Cardiac muscle cell (in vitro differentiated cells and primary cell): ENCODE results near the gene MTHFSD. TPM values are rescaled to one million over a fixed set of nuclear protein-coding genes. Genes with fewer than 3 reads are reported as not detected.

Source experiments
- DNase-seq, 2 donors: peaks; one replicate each; pipeline versions ENCODE4 v3.0.0 to v3.0.0-alpha.2; 2010 to 2017; ENCODE audit warnings: low read depth in 1 of 2, low spot score in 1 of 2
- H3K27ac ChIP-seq: fragments of 200-600 bp; sonication (generic); 2 replicates; pipeline ENCODE4 v1.5.1; 2016
- H3K27me3 ChIP-seq: fragments of 200-600 bp; sonication (generic); 2 replicates; pipeline ENCODE4 v1.6.0; 2016; ENCODE audit warnings: control low read depth
- H3K36me3 ChIP-seq: fragments of 200-600 bp; sonication (generic); 2 replicates; pipeline ENCODE4 v1.5.1; 2016; ENCODE audit warnings: control low read depth
- H3K4me1 ChIP-seq: fragments of 200-600 bp; sonication (generic); 2 replicates; pipeline ENCODE4 v1.8.1; 2017; ENCODE audit warnings: low read depth, mild to moderate bottlenecking, mixed run types
- H3K4me3 ChIP-seq: fragments of 200-600 bp; sonication (generic); 2 replicates; pipeline ENCODE4 v1.5.1; 2016; ENCODE audit warnings: mild to moderate bottlenecking
- H3K9me3 ChIP-seq: fragments of 200-600 bp; sonication (generic); 2 replicates; pipeline ENCODE4 v1.5.1; 2017; ENCODE audit warnings: low read depth, mild to moderate bottlenecking, control low read depth
- polyA plus RNA-seq: library from polyadenylated mRNA; unstranded; fragments of >200 nt; fragmentation: Nextera tagmentation; extraction: Ambion mirVana; gene quantifications from 2 replicates; pipeline ENCODE4 v1.2.1, GENCODE V29; 2016
- total RNA-seq: library from RNA; depleted of rRNA; stranded (reverse); fragments of >200 nt; gene quantifications from 2 replicates; pipeline ENCODE4 v1.2.3, GENCODE V29; 2016
- TF ChIP-seq, protein P1 (sequence below): IDR thresholded peaks from 2 replicates; pipeline ENCODE4 v1.5.1; 2012; ENCODE audit warnings: low read depth, mild to moderate bottlenecking, low read length

MTHFSD gene
- total and polyA plus RNA-seq, 2 experiments from 2014 or later, result 23.0 to 36.0 TPM

DNA sequence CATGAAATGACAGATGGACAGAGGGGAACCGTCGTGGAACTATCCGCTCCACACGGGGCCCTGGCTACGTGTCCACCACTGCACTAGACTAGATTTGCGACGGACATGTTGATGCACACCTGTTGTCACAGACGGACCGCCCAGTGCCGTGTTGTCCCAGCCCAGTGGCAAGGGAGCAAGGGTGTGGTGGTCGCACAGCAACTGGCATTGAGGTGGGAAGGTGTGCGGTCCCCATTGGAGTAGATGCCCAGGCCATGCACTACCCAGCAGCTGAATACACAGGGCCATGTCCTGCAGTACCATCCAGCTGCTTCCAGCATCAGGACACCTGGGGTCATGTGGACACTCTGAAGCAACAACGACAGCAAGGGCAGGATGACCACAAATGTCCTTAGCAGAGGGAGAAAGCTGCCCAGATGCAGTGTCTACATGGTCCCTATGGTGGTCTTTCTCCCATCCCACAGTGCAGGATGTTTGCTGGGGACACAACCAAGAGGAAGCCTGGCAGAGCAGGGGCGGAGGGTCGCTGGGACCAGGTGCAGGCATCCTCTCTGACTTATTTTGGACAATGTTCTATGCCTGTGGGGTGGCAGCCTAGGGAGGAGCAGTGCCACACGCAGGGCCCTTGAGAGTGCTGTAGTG lies 35.9 kb downstream of the MTHFSD start:
- no peak for DNase-seq
- no peak overlapping the region for H3K4me3 ChIP-seq
- no peaks in the 10 kb centered on the region for H3K9me3 ChIP-seq
- H3K27ac ChIP-seq, result no peak overlapping the region
- peaks cover 7% of the 10 kb centered on the region for H3K4me1 ChIP-seq
- H3K27me3 ChIP-seq, result peaks cover 55% of the 10 kb centered on the region
- TF ChIP-seq, protein P1, sequence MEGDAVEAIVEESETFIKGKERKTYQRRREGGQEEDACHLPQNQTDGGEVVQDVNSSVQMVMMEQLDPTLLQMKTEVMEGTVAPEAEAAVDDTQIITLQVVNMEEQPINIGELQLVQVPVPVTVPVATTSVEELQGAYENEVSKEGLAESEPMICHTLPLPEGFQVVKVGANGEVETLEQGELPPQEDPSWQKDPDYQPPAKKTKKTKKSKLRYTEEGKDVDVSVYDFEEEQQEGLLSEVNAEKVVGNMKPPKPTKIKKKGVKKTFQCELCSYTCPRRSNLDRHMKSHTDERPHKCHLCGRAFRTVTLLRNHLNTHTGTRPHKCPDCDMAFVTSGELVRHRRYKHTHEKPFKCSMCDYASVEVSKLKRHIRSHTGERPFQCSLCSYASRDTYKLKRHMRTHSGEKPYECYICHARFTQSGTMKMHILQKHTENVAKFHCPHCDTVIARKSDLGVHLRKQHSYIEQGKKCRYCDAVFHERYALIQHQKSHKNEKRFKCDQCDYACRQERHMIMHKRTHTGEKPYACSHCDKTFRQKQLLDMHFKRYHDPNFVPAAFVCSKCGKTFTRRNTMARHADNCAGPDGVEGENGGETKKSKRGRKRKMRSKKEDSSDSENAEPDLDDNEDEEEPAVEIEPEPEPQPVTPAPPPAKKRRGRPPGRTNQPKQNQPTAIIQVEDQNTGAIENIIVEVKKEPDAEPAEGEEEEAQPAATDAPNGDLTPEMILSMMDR, result no peak
- H3K36me3 ChIP-seq, result no peaks in the 10 kb centered on the region

DNA sequence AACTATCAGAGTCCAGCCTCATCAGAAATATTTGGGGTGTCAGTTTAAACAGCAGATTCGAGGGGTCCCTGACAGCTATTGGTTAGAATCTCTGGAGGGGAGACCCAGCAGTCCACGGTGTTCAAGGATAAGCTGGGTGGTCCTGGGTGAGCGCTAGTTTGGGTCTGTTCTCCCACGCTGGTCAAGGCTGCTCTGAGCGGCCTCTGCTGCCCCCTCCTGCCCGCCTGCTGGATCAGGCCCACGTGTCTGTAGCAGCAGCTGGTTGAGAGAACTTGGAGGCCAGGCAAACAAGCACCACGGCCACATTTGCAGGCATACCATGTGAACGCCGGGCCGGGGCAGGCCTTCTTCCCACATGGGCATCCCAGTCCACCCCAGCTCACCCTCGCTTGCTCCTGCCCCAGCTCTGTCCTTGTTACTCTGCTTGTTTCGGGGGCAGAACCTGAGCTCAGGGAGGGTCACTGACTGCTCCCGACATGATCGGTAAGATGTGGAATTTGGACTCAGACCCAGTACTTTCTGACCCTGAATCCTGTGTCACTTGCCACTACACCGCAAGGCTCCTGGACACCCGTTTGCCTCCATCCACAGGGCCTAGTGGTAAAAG lies 37.3 kb downstream of the MTHFSD start:
- Histone ChIP-seq H3K36me3 (no peaks in the 10 kb centered on the region), H3K27me3 (peaks cover 69% of the 10 kb centered on the region), H3K4me3 (no peak overlapping the region), H3K27ac (no peak overlapping the region), H3K4me1 (peaks cover 7% of the 10 kb centered on the region), H3K9me3 (no peaks in the 10 kb centered on the region)
- TF ChIP-seq, protein P1, result peak; percentile 90
- DNase-seq, result peak; percentile 78 to 79

DNA sequence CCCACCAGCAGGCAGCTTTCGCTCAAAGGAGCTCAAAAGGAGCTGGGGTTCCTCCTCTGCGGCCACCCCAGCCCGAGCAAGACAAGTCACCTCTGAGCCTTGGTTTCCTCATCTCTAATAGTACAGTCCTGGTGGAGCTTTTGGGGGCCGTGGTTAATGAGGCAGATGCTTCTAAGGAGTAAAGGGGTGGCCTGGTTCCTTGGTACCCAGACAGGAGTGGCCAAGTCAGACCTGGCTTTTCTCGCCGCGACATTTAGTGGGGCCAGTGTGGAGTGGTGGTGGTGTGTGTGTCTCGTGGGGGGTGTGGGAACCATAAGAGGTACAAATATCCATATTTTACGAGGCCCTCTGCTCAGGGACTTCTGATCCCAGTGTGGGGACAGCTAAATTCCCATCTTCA lies 38.0 kb downstream of the MTHFSD start:
- TF ChIP-seq, protein P1, result no peak
- DNase-seq, result no peak
- peaks cover 7% of the 10 kb centered on the region for H3K4me1 ChIP-seq
- H3K36me3 ChIP-seq, result no peaks in the 10 kb centered on the region
- peaks cover 74% of the 10 kb centered on the region for H3K27me3 ChIP-seq
- no peak overlapping the region for H3K27ac ChIP-seq
- H3K9me3 ChIP-seq, result no peaks in the 10 kb centered on the region
- H3K4me3 ChIP-seq, result no peak overlapping the region

DNA sequence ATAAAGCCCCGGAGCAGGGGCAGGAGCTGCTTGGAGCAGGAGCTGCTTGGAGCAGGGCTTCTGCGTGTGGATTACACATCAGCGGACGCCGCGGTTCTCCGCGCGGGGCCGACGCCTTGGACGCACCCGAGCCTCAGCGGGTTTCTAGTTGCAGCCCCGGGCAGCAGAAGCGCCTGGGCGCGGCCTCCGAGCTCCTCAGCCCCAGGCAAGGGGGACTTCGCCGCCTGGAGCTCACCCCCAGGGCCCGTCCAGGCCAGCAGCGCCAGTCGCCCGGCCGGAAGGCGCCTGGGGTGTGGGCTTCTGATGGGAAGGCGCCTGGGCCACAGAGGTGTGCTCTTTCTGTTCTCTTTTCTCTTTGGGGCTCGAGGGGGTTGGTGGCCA lies 38.4 kb downstream of the MTHFSD start:
- H3K36me3 ChIP-seq, result no peaks in the 10 kb centered on the region
- H3K27ac ChIP-seq, result no peak overlapping the region
- DNase-seq, result peak in 1 of 2 donors; percentile 39
- peaks cover 7% of the 10 kb centered on the region for H3K4me1 ChIP-seq
- no peak overlapping the region for H3K4me3 ChIP-seq
- peaks cover 78% of the 10 kb centered on the region for H3K27me3 ChIP-seq
- TF ChIP-seq, protein P1, result no peak
- H3K9me3 ChIP-seq, result no peaks in the 10 kb centered on the region

DNA sequence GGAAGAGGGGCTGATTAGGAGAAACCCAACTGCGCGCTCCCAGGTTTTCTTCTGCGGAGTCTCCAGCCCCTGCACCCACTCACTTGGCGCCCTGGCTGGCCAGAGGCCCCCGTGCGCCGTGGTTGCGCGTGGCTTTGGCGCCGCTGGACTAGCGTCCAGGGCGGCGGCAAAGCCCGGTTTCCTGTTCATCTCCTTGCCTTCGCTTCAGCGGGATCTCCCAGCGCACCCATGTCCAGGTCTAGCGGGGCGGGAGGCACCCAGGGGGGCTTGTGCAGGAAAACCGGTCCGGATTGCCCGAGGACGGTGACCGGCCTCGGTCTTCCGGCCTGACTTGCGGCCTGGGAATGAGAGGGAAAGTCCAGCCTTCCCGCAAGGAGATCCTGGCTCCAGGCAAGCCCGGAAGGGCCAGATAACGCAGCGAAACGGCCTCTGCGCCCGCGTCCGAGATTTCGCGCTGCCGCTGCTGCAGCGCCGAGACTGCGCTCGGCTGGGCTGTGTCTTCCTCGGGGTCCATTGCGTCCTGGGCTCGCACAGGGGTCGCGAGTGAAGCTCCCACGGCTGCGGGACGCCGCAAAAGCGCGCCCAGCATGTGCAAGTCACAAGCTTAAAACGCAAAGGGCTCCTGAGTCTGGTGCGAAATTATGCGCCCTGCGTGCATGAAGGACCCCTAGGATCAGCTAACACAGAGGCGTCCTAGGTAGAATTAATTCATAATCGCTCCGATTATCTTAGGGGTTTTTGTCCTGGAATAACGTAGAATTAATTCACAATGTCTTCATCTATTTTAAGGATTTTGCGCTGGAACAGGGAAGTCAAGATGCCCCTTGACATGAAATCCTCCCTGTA lies 39.0 kb downstream of the MTHFSD start:
- peak; percentile 49 to 62 for DNase-seq
- Histone ChIP-seq H3K9me3 (no peaks in the 10 kb centered on the region), H3K4me1 (peaks cover 7% of the 10 kb centered on the region), H3K27ac (no peak overlapping the region), H3K27me3 (peaks cover 84% of the 10 kb centered on the region), H3K36me3 (no peaks in the 10 kb centered on the region), H3K4me3 (peak overlapping the region; percentile 23)
- TF ChIP-seq, protein P1, result no peak
